Measurements from ENCODE around the gene GNB2. TPM values are rescaled to one million over a fixed set of nuclear protein-coding genes. Genes with fewer than 3 reads are reported as not detected.

Gene GNB2
- total and polyA plus RNA-seq, 2 of the 13 experiments (the other 11 are each of a cell fraction or from before 2014, with no cell fraction given), result 48.3 to 67.1 TPM

GRCh38 chr7:100706672-100707311 lies 33.3 kb downstream of the GNB2 start (continued):
- TF ChIP-seq ATF2 (CRISPR knock-in tag; IDR thresholded peaks at IDR 0.05), result no peak
- peak; percentile 57 for TF ChIP-seq PRDM15 (CRISPR knock-in tag; IDR thresholded peaks at IDR 0.05)
- peak; percentile 22; the same call in 1 of the 2 replicates for TF ChIP-seq KMT2B (CRISPR knock-in tag; IDR thresholded peaks at IDR 0.05)
- TF ChIP-seq TP53 (CRISPR knock-in tag; conservative IDR thresholded peaks at IDR 0.05), result peak; percentile 55; the same call in 1 of the 2 replicates
- TF ChIP-seq PRPF4 (IDR thresholded peaks at IDR 0.05; ENCODE audit: low read depth, low read length, poor library complexity, severe bottlenecking), result no peak
- TF ChIP-seq ZNF616 (CRISPR knock-in tag; IDR thresholded peaks at IDR 0.05; ENCODE audit: low read depth), result no peak
- no peak for TF ChIP-seq YEATS4 (CRISPR knock-in tag; IDR thresholded peaks at IDR 0.05; ENCODE audit: borderline replicate concordance)
- TF ChIP-seq ZBTB21 (CRISPR knock-in tag; IDR thresholded peaks at IDR 0.05), result no peak
- TF ChIP-seq MAFG (CRISPR knock-in tag; IDR thresholded peaks at IDR 0.05), result no peak
- TF ChIP-seq ZNF770 (CRISPR knock-in tag; IDR thresholded peaks at IDR 0.05), result peak; percentile 43; the same call in 1 of the 2 replicates
- no peak for TF ChIP-seq THRA (CRISPR knock-in tag; IDR thresholded peaks at IDR 0.05; ENCODE audit: borderline replicate concordance)
- TF ChIP-seq GPBP1L1 (CRISPR knock-in tag; IDR thresholded peaks at IDR 0.05), result no peak
- peak; percentile 87 for TF ChIP-seq ZBTB38 (CRISPR knock-in tag; IDR thresholded peaks at IDR 0.05)
- TF ChIP-seq PAWR (CRISPR knock-in tag; IDR thresholded peaks at IDR 0.05; ENCODE audit: borderline replicate concordance), result no peak
- no peak for TF ChIP-seq KDM4B (CRISPR knock-in tag; IDR thresholded peaks at IDR 0.05)
- no peak for TF ChIP-seq HNRNPK (IDR thresholded peaks at IDR 0.05; ENCODE audit: low read depth, low read length, poor library complexity, severe bottlenecking)
- TF ChIP-seq MXI1 (IDR thresholded peaks at IDR 0.05; ENCODE audit: borderline replicate concordance, low read depth, low read length), result peak; percentile 59; the same call in 1 of the 3 replicates
